ENCODE results near the gene NLGN3.

DNA sequence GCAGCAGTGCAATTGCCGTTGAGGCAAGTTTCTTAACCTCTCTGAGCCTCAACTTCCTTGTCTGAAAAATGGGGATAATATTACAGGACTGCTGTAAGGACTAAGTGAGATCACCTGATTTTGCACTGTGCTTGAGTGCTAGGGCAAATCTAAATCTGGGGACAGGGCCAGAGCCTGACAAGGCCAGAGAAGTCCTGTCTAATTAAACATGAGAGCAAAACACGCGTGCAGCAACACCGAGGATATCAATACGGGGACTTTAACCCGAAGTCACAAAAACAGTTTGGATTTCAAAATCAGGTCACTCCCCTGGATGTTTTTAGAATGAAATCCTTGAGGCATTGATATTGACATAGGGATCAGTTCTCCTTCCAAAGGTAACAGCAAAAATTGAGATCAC lies 72.7 kb downstream of the NLGN3 start:
- TF ChIP-seq, protein P1, sequence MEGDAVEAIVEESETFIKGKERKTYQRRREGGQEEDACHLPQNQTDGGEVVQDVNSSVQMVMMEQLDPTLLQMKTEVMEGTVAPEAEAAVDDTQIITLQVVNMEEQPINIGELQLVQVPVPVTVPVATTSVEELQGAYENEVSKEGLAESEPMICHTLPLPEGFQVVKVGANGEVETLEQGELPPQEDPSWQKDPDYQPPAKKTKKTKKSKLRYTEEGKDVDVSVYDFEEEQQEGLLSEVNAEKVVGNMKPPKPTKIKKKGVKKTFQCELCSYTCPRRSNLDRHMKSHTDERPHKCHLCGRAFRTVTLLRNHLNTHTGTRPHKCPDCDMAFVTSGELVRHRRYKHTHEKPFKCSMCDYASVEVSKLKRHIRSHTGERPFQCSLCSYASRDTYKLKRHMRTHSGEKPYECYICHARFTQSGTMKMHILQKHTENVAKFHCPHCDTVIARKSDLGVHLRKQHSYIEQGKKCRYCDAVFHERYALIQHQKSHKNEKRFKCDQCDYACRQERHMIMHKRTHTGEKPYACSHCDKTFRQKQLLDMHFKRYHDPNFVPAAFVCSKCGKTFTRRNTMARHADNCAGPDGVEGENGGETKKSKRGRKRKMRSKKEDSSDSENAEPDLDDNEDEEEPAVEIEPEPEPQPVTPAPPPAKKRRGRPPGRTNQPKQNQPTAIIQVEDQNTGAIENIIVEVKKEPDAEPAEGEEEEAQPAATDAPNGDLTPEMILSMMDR (IDR thresholded peaks at IDR 0.05) = no peak
- no peak for TF ChIP-seq EZH2 (IDR thresholded peaks at IDR 0.05; ENCODE audit: borderline replicate concordance, insufficient read depth, low read depth, low read length, poor library complexity, severe bottlenecking)
